GM19452 (cell line): ENCODE data around the gene MTA2.
A peak's percentile ranks its signal among the peaks of the same experiment; 100 is the strongest.
"Not testable (repeated sequence)": the region's sequence is repeated elsewhere in the genome, so short reads cannot be mapped to it uniquely, and the experiment has no call there.

ENCODE experiments used
- ATAC-seq: cut with Tn5 transposase; IDR thresholded peaks from one replicate; pipeline ENCODE4 v1.9.1; 2021; ENCODE audit not compliant: unreplicated experiment

The MTA2 gene

GRCh38 chr11:62601372-62602140 is at the start of gene MTA2:
Gene MTA2, minus strand, starts transcription at chr11:62601865. Its CDS starts 415 bp downstream, at chr11:62601450.
- ATAC-seq: peak; percentile 72

- ATAC-seq: not testable (repeated sequence)
These were observed 48.6 kb upstream of the MTA2 start for GRCh38 chr11:62650283-62650682.

GRCh38 chr11:62649486-62649885 is 47.8 kb upstream of the MTA2 start:
- ATAC-seq: no peak

- ATAC-seq: no peak
These were observed 47.3 kb upstream of the MTA2 start for GRCh38 chr11:62648967-62649364.

GRCh38 chr11:62648185-62648966 is 46.7 kb upstream of the MTA2 start:
- no peak for ATAC-seq

GRCh38 chr11:62647609-62648005 is 45.9 kb upstream of the MTA2 start:
- no peak for ATAC-seq

GRCh38 chr11:62646825-62647608 is 45.4 kb upstream of the MTA2 start:
- ATAC-seq: no peak

GRCh38 chr11:62645946-62646824 is 44.5 kb upstream of the MTA2 start, which contains the start of gene GANAB:
Gene GANAB, minus strand, starts transcription at chr11:62646613. Its CDS starts 14 bp downstream, at chr11:62646599.
- ATAC-seq: peak; percentile 90

GRCh38 chr11:62645671-62645945 is 43.9 kb upstream of the MTA2 start:
- ATAC-seq: no peak

GRCh38 chr11:62644220-62644619 is 42.6 kb upstream of the MTA2 start:
- ATAC-seq: no peak

- no peak for ATAC-seq
These were observed 30.8 kb upstream of the MTA2 start for GRCh38 chr11:62632492-62632891.

GRCh38 chr11:62627713-62628112 is 26.0 kb upstream of the MTA2 start:
- no peak for ATAC-seq

GRCh38 chr11:62622476-62623089 is 20.9 kb upstream of the MTA2 start:
- ATAC-seq: no peak

- ATAC-seq: peak; percentile 94
These were observed 20.2 kb upstream of the MTA2 start, which contains the start of gene B3GAT3 for GRCh38 chr11:62621567-62622470. Gene B3GAT3, minus strand, starts transcription at chr11:62621986. Its CDS starts 39 bp downstream, at chr11:62621947.

- ATAC-seq: no peak
These were observed 19.4 kb upstream of the MTA2 start for GRCh38 chr11:62621027-62621566.

GRCh38 chr11:62616957-62617356 is 15.3 kb upstream of the MTA2 start:
- not testable (repeated sequence) for ATAC-seq

GRCh38 chr11:62615521-62615920 is 13.9 kb upstream of the MTA2 start:
- no peak for ATAC-seq

- ATAC-seq: no peak
These were observed 12.6 kb upstream of the MTA2 start for GRCh38 chr11:62614275-62614674.

- no peak for ATAC-seq
These were observed 11.7 kb upstream of the MTA2 start for GRCh38 chr11:62613291-62613778.
